CD4-positive, alpha-beta T cell treated with Interleukin-15 for 1 hour (primary cell): ENCODE results near the gene HYAL1.
"Not testable (repeated sequence)": the region's sequence is repeated elsewhere in the genome, so short reads cannot be mapped to it uniquely, and the experiment has no call there.

Experiments
- DNase-seq: peaks from one replicate; pipeline ENCODE4 v3.0.0-alpha.2; 2020

The HYAL1 gene

DNA sequence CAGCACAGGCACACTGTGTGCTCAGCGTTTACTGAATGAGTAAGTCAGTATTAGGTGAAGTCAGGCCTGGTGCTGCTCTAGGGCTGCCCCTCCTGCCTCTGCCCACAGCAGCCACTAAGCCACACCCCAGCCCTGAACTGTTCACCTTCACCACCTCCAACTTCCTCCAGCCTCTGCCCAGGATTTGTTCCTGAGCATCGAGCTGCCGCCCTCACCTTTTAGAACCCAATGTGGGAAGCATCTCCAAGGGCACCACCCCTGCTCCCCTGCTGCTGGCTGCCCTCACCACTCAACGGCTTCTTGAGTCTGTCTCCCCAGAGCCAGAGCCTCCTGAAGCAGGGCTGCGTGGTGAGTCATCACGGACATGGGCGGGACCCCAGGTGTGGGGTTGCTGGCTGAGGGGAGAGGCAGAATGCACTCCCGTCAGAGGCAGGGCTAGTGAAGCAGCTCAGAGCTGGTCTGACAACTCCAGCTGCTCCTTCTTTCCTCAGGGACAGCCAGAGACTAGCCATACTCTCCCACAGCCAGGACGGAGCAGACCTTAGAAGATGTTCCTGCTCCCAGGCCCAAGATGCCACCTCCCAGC is 13.4 kb upstream of the HYAL1 start:
- DNase-seq: peak; percentile 65

- DNase-seq: no peak
Observed at GRCh38 chr3:50314816-50315215, 11.4 kb upstream of the HYAL1 start.

- no peak for DNase-seq
Observed at GRCh38 chr3:50314342-50314741, 11.0 kb upstream of the HYAL1 start.

GRCh38 chr3:50312041-50312440 is 8.7 kb upstream of the HYAL1 start:
- DNase-seq: not testable (repeated sequence)

DNA sequence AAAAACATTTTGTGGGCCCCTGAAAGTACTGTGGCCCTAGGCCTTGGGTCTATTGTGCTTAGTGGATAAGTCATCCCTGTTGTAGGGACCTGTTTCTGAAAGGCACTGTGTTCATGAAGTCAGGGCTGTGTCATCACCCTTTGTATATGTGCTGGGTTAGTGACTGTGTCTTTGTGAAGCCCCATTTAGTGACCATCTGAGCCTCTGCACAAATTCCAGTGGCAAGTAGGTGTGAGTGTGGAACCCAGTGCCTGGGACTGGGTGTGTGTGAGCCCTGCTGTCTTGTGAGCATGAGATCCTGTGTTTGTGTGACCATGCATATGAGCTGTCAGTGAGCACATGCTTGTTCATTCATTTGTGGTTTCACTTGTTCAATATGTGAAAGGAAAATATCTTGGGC is 1.2 kb upstream of the HYAL1 start:
- no peak for DNase-seq

GRCh38 chr3:50302095-50303012 is 1.0 kb downstream of the HYAL1 start:
- no peak for DNase-seq

DNA sequence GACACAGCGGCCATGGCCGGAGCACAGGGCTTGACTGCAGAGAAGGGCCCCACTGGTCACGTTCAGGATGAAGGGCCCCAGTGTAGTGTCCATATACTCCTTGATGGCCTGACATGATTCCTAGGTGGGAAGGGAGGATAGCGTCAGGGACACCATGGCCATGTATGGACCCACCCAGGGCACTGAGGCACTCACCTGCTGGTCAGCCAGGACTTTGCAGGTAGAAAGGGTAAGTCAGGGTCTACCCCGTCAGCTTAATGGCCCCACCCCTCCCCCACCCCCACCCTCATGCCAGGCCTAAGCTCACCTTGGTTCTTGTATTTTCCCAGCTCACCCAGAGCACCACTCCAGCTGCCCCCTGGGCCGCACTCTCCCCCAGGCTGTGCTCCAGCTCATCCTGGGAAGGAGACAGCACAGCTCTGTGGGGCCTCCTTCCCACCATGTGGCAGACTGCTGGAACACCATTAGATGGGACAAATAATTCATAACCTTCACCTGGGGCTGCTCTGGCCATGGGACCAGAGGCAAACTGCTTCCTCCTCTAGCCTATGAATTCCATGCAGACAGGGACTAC is 2.6 kb downstream of the HYAL1 start:
- DNase-seq: no peak

- peak; percentile 69 for DNase-seq
Observed at GRCh38 chr3:50299929-50300680, 3.3 kb downstream of the HYAL1 start.

DNA sequence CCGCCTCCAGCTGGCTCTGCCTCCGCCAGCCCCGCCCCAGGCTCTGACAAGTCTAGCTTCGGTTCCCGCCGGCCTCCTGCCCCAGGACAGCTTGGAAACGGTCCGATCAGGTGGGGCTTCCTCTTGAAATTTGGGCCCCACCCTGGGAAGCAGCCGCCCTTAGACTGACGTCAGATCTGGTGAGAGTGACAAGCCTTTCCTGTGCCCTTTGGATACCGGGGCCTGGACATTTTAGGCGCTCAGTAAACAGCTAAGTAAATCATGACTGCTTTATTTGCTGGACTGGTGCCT is 3.8 kb downstream of the HYAL1 start:
- DNase-seq: no peak

- peak; percentile 99 for DNase-seq
Observed at GRCh38 chr3:50298836-50299637, 4.3 kb downstream of the HYAL1 start, which contains the start of the genes HYAL3 and NAA80. Gene HYAL3 (minus strand): TSS chr3:50299405. CDS start chr3:50295602, 3,803 bp downstream. Gene NAA80 (minus strand): TSS chr3:50299405. CDS start chr3:50297463, 1,942 bp downstream.

DNA sequence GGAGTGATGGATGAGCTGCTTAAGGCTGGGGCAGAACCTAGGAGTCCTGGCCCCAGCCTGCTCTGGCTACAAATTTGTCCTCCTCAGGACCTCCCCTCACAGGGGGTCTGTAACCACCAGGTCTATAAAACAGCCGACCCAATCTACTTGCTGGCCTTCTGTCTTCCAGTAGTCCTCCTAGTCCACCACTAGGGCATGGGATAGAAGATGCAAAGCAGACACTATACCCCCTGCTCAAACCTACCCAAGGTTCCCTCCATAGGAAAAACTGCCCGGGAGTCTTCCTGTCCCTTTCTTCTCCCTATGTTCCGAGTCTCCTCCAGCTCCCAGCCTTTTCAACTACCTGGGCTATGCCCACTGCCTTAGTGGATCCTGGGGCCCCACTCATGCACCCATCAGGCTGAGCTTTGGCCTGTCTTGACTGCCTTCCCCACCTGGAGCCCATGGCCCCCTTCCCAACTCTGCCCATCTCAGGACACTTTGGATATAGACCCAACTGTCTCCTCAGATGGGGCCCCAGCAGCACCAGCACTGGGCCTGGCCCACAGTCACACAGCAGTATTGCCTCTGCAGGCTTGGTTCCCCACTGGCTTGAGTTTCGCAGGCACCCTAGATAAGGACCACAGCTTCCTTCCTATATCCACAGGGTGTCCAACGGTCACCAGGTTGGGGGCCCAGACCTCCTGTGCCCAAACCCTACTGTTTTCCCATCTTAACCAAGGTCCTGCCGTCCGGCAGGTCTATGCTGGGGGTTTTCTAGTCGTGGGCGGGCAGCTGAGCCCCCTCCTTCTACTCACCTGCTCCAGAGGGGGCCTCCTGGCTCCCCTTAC is 5.3 kb downstream of the HYAL1 start:
- DNase-seq: no peak

DNA sequence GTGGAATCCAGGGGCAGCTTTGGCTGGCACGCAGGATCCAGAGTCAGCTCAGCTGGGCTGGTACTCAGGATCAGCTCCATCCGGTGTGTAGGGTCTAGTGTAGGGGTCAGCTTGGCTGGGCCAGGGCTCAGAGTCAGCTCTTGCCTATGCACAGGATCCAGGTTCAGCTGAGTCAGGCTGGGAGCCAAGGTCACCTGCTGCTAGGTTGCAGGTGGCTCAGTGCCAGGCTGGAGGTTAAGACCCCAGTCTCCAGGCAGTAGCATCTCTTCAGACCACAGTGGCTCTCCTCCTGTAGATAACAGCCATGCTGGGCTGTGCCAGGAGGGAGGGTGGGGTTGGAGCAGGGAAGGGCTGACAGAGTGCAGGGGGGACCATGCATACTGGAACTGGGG is 6.0 kb downstream of the HYAL1 start:
- no peak for DNase-seq

DNA sequence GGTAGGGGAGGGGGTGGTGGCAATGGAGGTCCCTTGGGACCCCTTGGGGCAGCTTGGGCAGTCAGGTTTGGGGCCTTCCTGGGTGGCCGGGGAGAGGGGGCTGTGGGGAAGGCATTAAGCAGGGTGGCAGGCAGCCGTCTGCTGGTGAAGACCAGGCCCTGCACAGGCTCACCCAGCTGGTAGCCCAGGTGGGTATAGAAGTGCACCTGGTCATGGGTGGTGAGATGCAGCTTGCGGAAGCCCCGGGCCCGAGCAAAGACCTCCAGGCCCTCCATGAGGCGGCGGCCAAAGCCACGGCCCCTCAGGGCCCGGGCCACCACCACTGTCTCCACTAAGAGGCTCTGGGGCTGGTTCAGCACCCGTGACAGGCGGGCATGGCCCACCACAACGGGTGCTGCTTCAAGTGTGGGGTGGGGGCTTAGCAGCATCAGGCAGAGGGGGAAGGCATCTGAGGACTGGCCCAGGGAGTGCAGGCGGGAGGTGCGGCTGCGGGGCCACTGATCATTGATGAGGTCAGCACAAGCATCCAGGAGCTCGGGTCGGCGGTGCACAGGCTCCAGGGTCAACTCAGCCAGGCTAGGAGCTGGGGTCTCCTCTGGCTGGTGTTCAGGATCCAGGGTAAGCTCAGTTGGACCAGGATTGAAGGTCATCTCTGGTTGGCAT is 6.5 kb downstream of the HYAL1 start:
- no peak for DNase-seq

DNA sequence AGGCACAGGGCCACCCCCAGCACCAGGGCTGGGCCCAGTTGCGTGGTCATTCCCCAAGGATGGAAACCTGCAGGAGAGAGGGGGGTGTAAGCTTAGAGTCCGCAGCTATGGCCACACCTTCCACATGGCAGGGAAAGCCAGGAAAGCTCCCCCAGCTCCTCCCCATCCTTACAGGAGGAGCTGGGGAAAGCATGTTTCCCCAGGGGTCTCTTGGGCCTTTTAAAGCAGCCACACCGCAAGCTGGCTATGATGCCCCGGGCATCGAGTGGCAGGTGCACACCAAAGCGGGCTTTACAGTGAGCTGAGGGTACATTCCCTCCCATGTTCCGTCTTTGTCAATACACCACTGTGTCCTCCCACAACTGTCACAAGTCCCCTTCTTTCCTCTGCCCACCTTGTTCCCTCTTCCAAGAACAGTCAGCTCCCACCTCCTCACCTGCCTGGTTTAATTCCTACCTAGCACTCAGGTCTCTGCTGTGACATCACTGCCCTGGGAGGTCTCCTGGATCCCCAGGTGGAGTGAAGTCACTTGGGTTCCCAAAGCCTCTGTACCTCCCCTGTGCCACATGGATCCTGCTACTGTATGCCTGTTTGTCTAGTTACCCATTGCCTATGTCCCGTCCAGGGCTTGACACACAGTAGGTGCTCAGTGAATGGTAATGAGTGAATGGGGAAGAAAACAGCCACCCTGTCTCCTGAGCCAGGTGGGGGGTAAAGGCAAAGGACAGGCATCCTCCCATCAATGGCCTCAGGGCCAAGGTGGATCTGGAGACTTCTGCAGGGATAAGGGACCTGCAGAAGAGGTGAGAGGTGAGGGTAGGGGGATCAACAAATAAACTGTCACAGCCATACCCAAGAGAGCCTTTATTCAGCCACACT is 7.6 kb downstream of the HYAL1 start:
- DNase-seq: no peak

- DNase-seq: no peak
Observed at GRCh38 chr3:50294492-50295403, 8.6 kb downstream of the HYAL1 start.

DNA sequence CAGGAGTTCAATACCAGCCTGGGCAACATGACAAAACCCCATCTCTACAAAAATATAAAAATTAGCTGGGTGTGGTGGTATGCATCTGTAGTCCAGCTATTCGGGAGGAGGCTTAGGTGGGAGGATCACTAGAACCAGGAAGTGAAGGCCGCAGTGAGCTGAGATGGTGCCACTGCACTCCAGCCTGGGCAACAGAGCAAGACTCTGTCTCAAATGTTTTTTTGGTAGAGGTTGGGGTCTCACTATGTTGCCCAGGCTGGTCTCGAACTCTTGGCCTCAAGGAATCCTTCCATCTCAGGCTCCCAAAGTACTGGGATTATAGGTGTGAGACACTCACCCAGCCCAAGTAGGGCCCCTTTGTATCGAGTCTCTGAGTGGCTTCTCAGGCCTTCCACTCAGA is 9.3 kb downstream of the HYAL1 start:
- DNase-seq: no peak

GRCh38 chr3:50293079-50293801 is 10.1 kb downstream of the HYAL1 start:
- DNase-seq: no peak
